HG02798 (cell line): ENCODE results near the gene GNAQ.

Experiments
- ATAC-seq: cut with Tn5 transposase; IDR thresholded peaks from one replicate; pipeline ENCODE4 v1.9.1; 2021; ENCODE audit warnings: mild to moderate bottlenecking; ENCODE audit not compliant: unreplicated experiment, poor library complexity

The GNAQ gene

DNA sequence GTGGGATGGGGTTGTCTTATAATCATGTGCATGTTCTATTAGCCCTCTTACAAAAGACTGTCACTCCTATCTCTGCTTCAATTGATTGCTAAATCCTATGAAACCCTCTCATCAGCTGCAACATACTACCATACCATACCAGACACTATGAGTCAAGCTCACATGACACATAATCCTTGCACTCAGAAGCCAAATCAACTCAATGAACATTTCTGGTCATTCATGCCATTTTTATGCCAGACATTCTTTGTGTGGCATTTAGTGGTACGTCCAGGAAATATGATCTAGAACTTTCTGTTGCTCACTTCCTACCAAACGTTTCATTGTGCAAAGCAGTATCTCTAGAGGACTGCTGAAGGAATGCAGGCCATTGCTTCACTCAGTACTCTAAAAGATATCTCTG, 224.3 kb downstream of the GNAQ start:
- no peak for ATAC-seq

DNA sequence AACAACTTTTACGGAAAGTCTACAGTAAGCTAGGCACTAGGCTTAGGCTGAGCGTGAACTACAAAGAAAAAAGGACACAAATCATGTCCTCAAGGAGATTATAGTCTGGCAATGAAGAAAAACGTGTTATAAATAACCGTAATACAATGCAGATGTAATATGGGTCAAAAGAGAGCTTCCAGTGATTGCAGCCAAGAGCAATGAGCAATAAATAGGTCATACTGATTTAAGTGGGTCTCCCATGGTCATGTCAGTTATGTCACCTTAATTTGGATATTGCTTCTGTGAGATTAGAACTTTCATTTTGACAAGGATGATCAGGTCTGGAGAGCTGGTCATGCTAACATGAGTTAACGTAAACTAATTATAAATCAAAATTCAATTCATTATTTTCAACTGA, 224.9 kb downstream of the GNAQ start:
- no peak for ATAC-seq

- no peak for ATAC-seq
Measured at GRCh38 chr9:77805810-77806209, 225.8 kb downstream of the GNAQ start.

GRCh38 chr9:77803423-77803822, 228.2 kb downstream of the GNAQ start:
- no peak for ATAC-seq

GRCh38 chr9:77802515-77803293, 228.9 kb downstream of the GNAQ start:
- ATAC-seq: no peak

GRCh38 chr9:77802064-77802463, 229.5 kb downstream of the GNAQ start:
- no peak for ATAC-seq

- ATAC-seq: no peak
Measured at GRCh38 chr9:77800924-77801551, 230.6 kb downstream of the GNAQ start.

DNA sequence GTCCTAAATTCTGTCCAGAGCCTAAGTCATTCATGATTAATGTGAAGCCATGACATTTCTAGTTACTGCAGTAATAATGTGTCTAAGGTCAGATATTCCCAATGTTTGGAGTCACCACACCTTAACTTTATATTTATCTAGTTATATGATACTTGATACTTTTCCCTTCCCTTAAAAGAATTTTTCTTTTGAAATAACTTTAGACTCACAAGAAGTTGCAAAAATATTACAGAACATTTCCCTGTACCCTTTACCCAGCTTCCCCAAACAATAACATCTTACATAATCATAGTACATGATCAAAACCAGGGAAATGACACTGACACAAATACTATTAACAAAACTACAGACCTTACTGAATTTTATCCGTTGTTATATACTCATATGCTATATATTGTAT, 233.5 kb downstream of the GNAQ start:
- ATAC-seq: no peak

GRCh38 chr9:77794985-77795384, 236.6 kb downstream of the GNAQ start:
- ATAC-seq: no peak

DNA sequence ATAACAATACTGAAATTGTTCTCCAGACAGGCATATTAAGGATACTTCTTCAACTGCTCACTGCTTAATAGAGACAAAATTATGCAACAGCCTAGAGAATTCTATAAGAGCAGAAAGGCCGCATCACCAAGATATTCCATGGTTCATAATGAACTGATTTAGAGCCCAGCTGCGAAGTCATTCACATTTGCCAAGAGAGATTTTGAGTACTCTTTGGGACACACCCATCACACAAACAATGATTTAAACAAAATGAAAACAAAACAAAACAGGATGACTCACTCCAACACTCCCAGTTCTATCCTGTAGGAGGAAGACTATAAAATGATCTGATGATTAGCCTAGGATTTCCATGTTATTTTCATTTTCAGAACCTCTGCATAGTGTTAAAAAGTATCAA, 237.8 kb downstream of the GNAQ start:
- no peak for ATAC-seq

GRCh38 chr9:77789891-77790290, 241.7 kb downstream of the GNAQ start:
- no peak for ATAC-seq

DNA sequence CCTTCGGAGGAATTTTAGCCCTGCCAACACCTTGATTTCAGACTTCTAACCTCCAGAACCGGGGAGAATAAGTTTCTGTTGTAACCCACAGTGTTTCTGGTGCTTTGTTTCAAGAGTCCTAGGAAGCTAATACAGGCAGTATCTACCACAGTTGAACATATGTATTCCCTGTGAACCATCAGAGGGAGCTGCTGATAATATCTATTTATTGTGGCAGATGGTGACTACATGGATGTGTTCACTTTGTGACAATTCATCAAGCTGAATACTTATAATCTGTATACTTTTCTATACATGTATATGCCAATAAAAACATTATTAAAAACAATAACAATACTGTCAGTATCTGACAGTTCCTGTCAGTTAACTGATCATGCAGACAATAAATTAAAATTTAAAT, 246.3 kb downstream of the GNAQ start:
- no peak for ATAC-seq

DNA sequence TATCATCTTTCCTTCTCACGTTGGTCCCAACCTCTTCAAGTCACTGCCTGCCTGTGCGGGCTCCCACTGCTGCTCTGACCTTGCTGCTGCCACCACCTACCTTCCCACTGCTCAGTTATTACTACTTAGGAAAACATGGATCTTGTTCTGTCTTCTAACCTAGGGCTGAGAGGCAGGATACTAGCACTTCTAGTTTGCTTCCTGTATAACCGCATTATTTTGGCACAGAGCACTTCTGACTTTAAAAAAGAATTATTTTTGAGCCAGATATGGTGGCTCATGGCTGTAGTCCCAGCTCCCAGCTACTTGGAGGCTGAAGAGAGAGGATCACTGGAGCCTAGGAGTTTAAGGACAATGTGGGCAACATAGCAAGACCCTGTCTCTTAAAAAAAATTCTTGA, 248.1 kb downstream of the GNAQ start:
- no peak for ATAC-seq

DNA sequence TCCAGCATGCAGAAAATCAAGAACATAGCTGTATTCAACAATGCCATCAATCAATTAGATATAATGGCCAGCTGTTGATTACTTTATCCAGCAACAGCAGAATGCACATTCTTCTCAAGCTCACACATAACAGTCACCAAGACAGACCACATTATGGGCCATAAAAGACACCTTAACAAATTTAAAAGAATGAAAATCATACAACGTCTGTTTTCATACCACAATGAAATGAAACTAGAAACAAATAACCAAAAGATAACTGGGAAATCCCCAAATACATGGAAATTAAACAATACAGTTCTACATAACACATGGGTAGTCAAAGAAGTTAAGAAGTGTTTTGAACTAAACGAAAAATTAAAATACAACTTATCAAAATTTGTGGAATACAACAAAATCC, 252.6 kb downstream of the GNAQ start:
- no peak for ATAC-seq

DNA sequence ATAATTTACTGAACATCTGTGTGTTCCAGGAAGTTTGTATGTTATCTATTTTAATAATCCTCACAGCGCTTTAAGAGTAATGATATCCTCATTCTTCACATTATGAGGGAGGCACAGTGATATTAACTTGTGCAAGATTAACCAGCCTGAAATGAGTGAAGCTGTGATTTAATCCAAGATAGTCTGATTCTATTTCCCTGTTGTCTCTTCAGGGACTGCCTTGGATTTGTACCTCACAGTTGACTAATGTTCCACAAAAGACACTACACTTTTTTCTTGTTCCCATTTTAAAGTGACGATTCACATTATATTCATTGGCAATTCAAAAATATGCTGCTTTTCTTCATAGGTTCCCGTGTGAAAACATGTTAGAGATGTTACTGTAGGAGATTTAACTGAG, 258.2 kb downstream of the GNAQ start:
- ATAC-seq: no peak

GRCh38 chr9:77772646-77773045, 259.0 kb downstream of the GNAQ start:
- no peak for ATAC-seq

DNA sequence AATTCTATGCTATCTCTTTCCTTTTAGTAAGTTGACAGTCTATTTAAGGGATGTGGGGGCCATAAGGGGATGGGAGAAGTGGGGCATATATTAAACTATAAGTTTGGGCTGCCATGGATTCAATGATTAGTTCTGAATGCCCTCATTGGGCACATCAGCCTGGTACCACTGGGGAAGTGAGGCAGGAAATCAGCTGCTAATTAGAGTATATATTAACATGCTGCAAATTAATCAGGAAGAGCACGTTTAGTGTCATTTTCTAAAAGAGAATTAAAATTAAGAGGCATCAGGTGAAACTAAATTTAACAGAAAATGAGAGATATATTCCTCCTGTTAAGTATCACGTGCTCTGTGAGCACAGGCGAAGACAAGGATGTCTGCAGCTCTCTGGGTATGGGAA, 260.4 kb downstream of the GNAQ start:
- ATAC-seq: no peak

DNA sequence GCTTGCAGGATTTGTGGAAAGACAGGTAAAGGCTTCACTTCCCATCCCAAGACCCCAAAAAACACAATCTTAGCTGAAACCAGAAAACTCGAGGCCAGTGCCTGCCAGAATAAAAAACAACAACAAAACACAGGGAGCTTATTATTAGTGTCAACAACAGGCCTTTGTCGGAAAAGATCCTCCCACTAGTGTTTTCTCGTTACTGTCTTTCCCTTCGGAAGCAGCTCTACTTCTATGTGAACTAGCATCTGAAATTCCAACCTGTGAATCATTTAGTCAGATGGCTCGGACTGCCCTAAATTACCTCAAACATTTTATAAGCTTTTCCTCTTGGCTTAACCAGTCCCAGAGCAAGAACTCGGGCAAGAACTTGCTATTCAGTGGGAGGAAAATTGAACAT, 261.3 kb downstream of the GNAQ start:
- no peak for ATAC-seq

DNA sequence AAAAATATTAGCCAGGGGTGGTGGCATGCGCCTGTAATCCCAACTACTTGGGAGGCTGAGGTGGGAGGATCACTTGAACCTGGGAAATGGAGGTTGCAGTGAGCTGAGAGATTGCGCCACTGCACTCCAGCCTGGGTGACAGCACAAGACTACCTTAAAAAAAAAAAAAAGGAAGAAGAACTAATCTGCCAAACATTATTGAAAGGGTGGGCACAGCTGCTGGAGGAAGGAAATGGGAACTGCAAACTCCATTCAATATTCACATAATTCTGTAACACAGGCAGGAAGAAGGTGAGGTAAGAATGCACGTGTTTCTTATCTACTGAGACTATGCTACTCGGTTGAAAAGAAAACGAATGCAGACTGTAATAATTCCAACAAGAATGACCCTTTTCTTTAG, 262.4 kb downstream of the GNAQ start:
- ATAC-seq: no peak

- no peak for ATAC-seq
Measured at GRCh38 chr9:77766587-77766986, 265.0 kb downstream of the GNAQ start.

GRCh38 chr9:77765781-77766259, 265.8 kb downstream of the GNAQ start:
- ATAC-seq: no peak
